ENCODE results near the gene PIWIL1. TPM values are rescaled to one million over a fixed set of nuclear protein-coding genes. Genes with fewer than 3 reads are reported as not detected.

Gene PIWIL1
- total RNA-seq, 1 experiment from 2014 or later = not detected

DNA sequence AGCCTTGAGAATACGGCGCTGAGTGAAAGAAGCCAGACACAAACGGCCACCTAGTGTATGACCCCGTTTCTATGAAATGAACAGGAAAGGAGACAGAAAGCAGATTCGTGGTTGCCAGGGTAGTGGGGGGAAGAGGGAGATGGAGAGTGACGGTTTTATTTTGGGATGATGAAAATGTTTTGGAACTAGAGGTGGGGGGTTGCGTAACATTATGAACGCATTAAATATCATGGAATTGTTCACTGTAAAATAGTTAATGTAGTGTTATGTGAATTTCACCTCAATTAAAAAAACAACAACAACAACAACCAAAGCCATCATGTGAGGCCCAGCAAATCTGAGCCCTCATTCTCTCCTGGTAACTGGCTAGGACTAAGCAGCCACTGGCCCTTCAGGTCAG lies 3.3 kb upstream of the PIWIL1 start:
- Histone ChIP-seq H2AFZ (ENCODE audit: low read depth, low read length, poor library complexity, severe bottlenecking) (no peak overlapping the region), H3K4me1 (ENCODE audit: control insufficient read depth in 1 of 2, insufficient read depth in 2 of 2, low read length in 2 of 2) (no peaks in the 10 kb centered on the region), H3K4me2 (ENCODE audit: low read length) (no peak overlapping the region), H3K9ac (ENCODE audit: low read length) (no peak overlapping the region), H3K4me3 (replicated peaks in 1 of 2; ENCODE audit: low read depth in 1 of 2, low read length in 2 of 2) (no peak overlapping the region), H3K79me2 (ENCODE audit: insufficient read depth, low read length) (no peaks in the 10 kb centered on the region), H3K27ac (ENCODE audit: low read depth, low read length) (no peak overlapping the region), H3K27me3 (ENCODE audit: insufficient read depth, low read length) (no peaks in the 10 kb centered on the region), H3K9me3 (ENCODE audit: control insufficient read depth in 1 of 2, insufficient read depth in 1 of 2, low read depth in 1 of 2, low read length in 2 of 2) (no peaks in the 10 kb centered on the region), H4K20me1 (ENCODE audit: insufficient read depth) (no peaks in the 10 kb centered on the region), H3K36me3 (ENCODE audit: control insufficient read depth in 1 of 2, insufficient read depth in 2 of 2, low read length in 2 of 2) (no peaks in the 10 kb centered on the region), H3K9me2 (ENCODE audit: insufficient read depth) (no peaks in the 10 kb centered on the region)
- ChIA-PET RAD21 (ENCODE audit: low non-redundant PET in 1 of 2, low total read pairs in 2 of 2, uncharacterized antibody in 2 of 2, unreplicated experiment in 2 of 2) (no interaction called here), CTCF (no interaction called here), POLR2A (no interaction called here)
- no peak for DNase-seq (ENCODE audit: low read depth, low spot score)
- intact Hi-C loops (cut with micrococcal nuclease) = loop anchor here (10.0 kb wide), 1 partner anchor 1140 kb away; no protein-coding TSS in a partner anchor
- TF ChIP-seq EZH2 (IDR thresholded peaks at IDR 0.05) (no peak), ZNF274 (IDR thresholded peaks at IDR 0.05; ENCODE audit: low read depth, low read length) (no peak), ZFX (IDR thresholded peaks at IDR 0.05) (no peak), TCF7L2 (IDR thresholded peaks at IDR 0.05; ENCODE audit: borderline replicate concordance, extremely low read depth, insufficient read depth, insufficient read length) (no peak), ZBTB33 (IDR thresholded peaks at IDR 0.05; ENCODE audit: extremely low read depth, insufficient replicate concordance, low read length) (no peak), ELF1 (IDR thresholded peaks at IDR 0.05; ENCODE audit: borderline replicate concordance, low read depth) (no peak), POLR2A (IDR thresholded peaks at IDR 0.05; ENCODE audit: borderline replicate concordance, extremely low read depth, insufficient read depth, insufficient read length) (no peak), MAX (IDR thresholded peaks at IDR 0.05) (no peak), SIN3A (IDR thresholded peaks at IDR 0.05; ENCODE audit: low read depth) (no peak), CBX3 (IDR thresholded peaks at IDR 0.05; ENCODE audit: low read depth) (no peak), JUND (IDR thresholded peaks at IDR 0.05) (no peak), FOSL1 (IDR thresholded peaks at IDR 0.05; ENCODE audit: low read depth) (no peak)
- TF ChIP-seq, protein P1, sequence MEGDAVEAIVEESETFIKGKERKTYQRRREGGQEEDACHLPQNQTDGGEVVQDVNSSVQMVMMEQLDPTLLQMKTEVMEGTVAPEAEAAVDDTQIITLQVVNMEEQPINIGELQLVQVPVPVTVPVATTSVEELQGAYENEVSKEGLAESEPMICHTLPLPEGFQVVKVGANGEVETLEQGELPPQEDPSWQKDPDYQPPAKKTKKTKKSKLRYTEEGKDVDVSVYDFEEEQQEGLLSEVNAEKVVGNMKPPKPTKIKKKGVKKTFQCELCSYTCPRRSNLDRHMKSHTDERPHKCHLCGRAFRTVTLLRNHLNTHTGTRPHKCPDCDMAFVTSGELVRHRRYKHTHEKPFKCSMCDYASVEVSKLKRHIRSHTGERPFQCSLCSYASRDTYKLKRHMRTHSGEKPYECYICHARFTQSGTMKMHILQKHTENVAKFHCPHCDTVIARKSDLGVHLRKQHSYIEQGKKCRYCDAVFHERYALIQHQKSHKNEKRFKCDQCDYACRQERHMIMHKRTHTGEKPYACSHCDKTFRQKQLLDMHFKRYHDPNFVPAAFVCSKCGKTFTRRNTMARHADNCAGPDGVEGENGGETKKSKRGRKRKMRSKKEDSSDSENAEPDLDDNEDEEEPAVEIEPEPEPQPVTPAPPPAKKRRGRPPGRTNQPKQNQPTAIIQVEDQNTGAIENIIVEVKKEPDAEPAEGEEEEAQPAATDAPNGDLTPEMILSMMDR (IDR thresholded peaks at IDR 0.05 in 2 of 3, conservative IDR thresholded peaks at IDR 0.05 in 1 of 3; ENCODE audit: borderline replicate concordance in 1 of 3, insufficient read depth in 1 of 3, low read depth in 2 of 3, low read length in 2 of 3) = no peak
- no peak for ATAC-seq
- BruUV-seq (replicated peaks) = no TSS peak
